ENCODE data around the gene CLIC4. TPM values are rescaled to one million over a fixed set of nuclear protein-coding genes. Genes with fewer than 3 reads are reported as not detected.

CLIC4 gene
- polyA plus RNA-seq, 1 donor (not counting 4 experiments of a cell fraction or from before 2014, with no cell fraction given): 130 TPM

GRCh38 chr1:24826510-24826909 is 81.3 kb downstream of the CLIC4 start:
- no peak overlapping the region for H3K4me3 ChIP-seq (ENCODE audit: control insufficient read depth in 2 of 3, extremely low read depth in 1 of 3, insufficient read depth in 2 of 3, low read depth in 1 of 3, low read length in 3 of 3)
- no peaks in the 10 kb centered on the region for H3K9me3 ChIP-seq (ENCODE audit: control insufficient read depth, low read depth, low read length)
- no peak overlapping the region for H3K27ac ChIP-seq (ENCODE audit: control insufficient read depth, insufficient read depth, low read length)
- dilution Hi-C loops (cut with MboI; ENCODE audit: extremely low pct_ligation_motif_present, low sequenced_read_pairs): no loop called here
- peaks cover 2% of the 10 kb centered on the region for H4K20me1 ChIP-seq (ENCODE audit: control insufficient read depth, extremely low read depth, insufficient read depth, low read length)
- FAIRE-seq: no peak
- no peak for TF ChIP-seq EZH2 (IDR thresholded peaks at IDR 0.05; ENCODE audit: low read length)
- no peak for TF ChIP-seq CTCF (optimal IDR thresholded peaks at IDR 0.05 in 1 of 3, IDR thresholded peaks at IDR 0.05 in 1 of 3, conservative IDR thresholded peaks at IDR 0.05 in 1 of 3; ENCODE audit: extremely low read depth in 1 of 3, insufficient read depth in 2 of 3, low read length in 3 of 3)
- H3K9me1 ChIP-seq (ENCODE audit: control insufficient read depth, extremely low read depth, insufficient read depth, low read length): no peaks in the 10 kb centered on the region
- no peak overlapping the region for H3K9ac ChIP-seq (ENCODE audit: control insufficient read depth, extremely low read depth, insufficient read depth, low read length)
- no peak for DNase-seq (ENCODE audit: low read depth, low spot score)
- H3K4me1 ChIP-seq (ENCODE audit: control insufficient read depth, extremely low read depth, insufficient read depth, low read length): peaks cover 2% of the 10 kb centered on the region
- H3K4me2 ChIP-seq (ENCODE audit: control insufficient read depth, extremely low read depth, insufficient read depth, low read depth, low read length): no peak overlapping the region
- H3K27me3 ChIP-seq (ENCODE audit: control insufficient read depth, extremely low read depth, insufficient read depth, low read length): no peaks in the 10 kb centered on the region
- H3K36me3 ChIP-seq (ENCODE audit: control insufficient read depth in 2 of 2, extremely low read depth in 1 of 2, insufficient read depth in 2 of 2, low read length in 2 of 2): peaks cover 4 to 5% of the 10 kb centered on the region in 2 experiments
- no peak overlapping the region for H2AFZ ChIP-seq (ENCODE audit: control insufficient read depth, low read length)
- H3K79me2 ChIP-seq (ENCODE audit: control insufficient read depth, insufficient read depth, low read length): peaks cover 38% of the 10 kb centered on the region

- Histone ChIP-seq H3K79me2 (ENCODE audit: control insufficient read depth, insufficient read depth, low read length) (peaks cover 35% of the 10 kb centered on the region), H4K20me1 (ENCODE audit: control insufficient read depth, extremely low read depth, insufficient read depth, low read length) (peaks cover 2% of the 10 kb centered on the region), H3K27ac (ENCODE audit: control insufficient read depth, insufficient read depth, low read length) (no peak overlapping the region), H3K4me2 (ENCODE audit: control insufficient read depth, extremely low read depth, insufficient read depth, low read depth, low read length) (no peak overlapping the region), H3K9ac (ENCODE audit: control insufficient read depth, extremely low read depth, insufficient read depth, low read length) (no peak overlapping the region), H3K9me3 (ENCODE audit: control insufficient read depth, low read depth, low read length) (no peaks in the 10 kb centered on the region), H3K27me3 (ENCODE audit: control insufficient read depth, extremely low read depth, insufficient read depth, low read length) (no peaks in the 10 kb centered on the region), H3K36me3 (ENCODE audit: control insufficient read depth in 2 of 2, extremely low read depth in 1 of 2, insufficient read depth in 2 of 2, low read length in 2 of 2) (peaks cover 4 to 5% of the 10 kb centered on the region in 2 experiments), H3K9me1 (ENCODE audit: control insufficient read depth, extremely low read depth, insufficient read depth, low read length) (no peaks in the 10 kb centered on the region), H3K4me3 (ENCODE audit: control insufficient read depth in 2 of 3, extremely low read depth in 1 of 3, insufficient read depth in 2 of 3, low read depth in 1 of 3, low read length in 3 of 3) (no peak overlapping the region), H3K4me1 (ENCODE audit: control insufficient read depth, extremely low read depth, insufficient read depth, low read length) (peaks cover 5% of the 10 kb centered on the region), H2AFZ (ENCODE audit: control insufficient read depth, low read length) (no peak overlapping the region)
- DNase-seq (ENCODE audit: low read depth, low spot score) (no peak), FAIRE-seq (no peak)
- dilution Hi-C loops (cut with MboI; ENCODE audit: extremely low pct_ligation_motif_present, low sequenced_read_pairs): no loop called here
- TF ChIP-seq CTCF (optimal IDR thresholded peaks at IDR 0.05 in 1 of 3, IDR thresholded peaks at IDR 0.05 in 1 of 3, conservative IDR thresholded peaks at IDR 0.05 in 1 of 3; ENCODE audit: extremely low read depth in 1 of 3, insufficient read depth in 2 of 3, low read length in 3 of 3) (no peak), EZH2 (IDR thresholded peaks at IDR 0.05; ENCODE audit: low read length) (no peak)
Observed at GRCh38 chr1:24827379-24828135, 82.3 kb downstream of the CLIC4 start.

Measured in keratinocyte (primary cell).